Measurements from ENCODE around the gene PLA2R1.

Gene PLA2R1

DNA sequence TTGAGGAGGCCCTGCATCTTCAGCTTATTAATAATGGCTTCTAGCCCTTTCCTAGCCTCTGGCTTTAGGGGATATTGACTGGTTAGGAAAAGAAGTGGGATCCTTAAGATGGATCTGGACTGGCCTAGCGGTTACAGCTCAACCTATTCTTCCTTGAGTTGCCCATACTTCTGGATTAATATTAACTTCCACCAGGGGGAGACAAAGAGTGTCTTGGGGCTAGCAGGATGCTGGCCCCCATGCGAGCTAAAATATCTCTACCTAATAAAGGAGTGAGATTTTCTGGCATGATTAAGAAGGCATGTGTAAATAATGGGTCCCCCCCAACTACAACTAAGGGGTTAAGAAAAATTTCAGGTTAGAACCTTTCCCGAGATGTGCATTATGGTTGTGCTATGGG is 23.2 kb upstream of the PLA2R1 start:
- Histone ChIP-seq H3K79me1 (replicated peaks; ENCODE audit: low read length, poor library complexity, severe bottlenecking) (no peaks in the 10 kb centered on the region), H3K4me3 (ENCODE audit: insufficient read depth in 1 of 2, low read depth in 1 of 2, low read length in 2 of 2) (no peak overlapping the region), H3K27me3 (ENCODE audit: control insufficient read depth in 1 of 2, insufficient read depth in 1 of 2, low read length in 2 of 2) (no peaks in the 10 kb centered on the region), H3K9me3 (ENCODE audit: control insufficient read depth, low read length) (peaks cover 42% of the 10 kb centered on the region), H3K14ac (ENCODE audit: low read length in 2 of 2) (no peak overlapping the region), H3K4me1 (ENCODE audit: control insufficient read depth, insufficient read depth, low read depth, low read length) (no peaks in the 10 kb centered on the region), H2AK5ac (ENCODE audit: low read length, severe bottlenecking) (no peak overlapping the region), H3K36me3 (ENCODE audit: control insufficient read depth in 1 of 2, insufficient read depth in 2 of 2, low read depth in 1 of 2, low read length in 2 of 2) (no peaks in the 10 kb centered on the region), H3K23ac (ENCODE audit: low read length in 2 of 2) (no peak overlapping the region), H2BK15ac (ENCODE audit: low read depth, poor library complexity, severe bottlenecking) (no peak overlapping the region), H4K91ac (ENCODE audit: low read length) (no peak overlapping the region), H2BK5ac (ENCODE audit: low read depth, low read length, poor library complexity, severe bottlenecking) (no peak overlapping the region), H2AFZ (ENCODE audit: low read depth, low read length) (no peak overlapping the region), H4K8ac (ENCODE audit: low read length) (no peak overlapping the region), H3K27ac (ENCODE audit: low read length, poor library complexity, severe bottlenecking) (no peak overlapping the region), H2BK120ac (ENCODE audit: low read depth, low read length) (no peak overlapping the region), H3K4me2 (ENCODE audit: low read length, poor library complexity, severe bottlenecking) (no peak overlapping the region), H3K9ac (ENCODE audit: low read length) (no peak overlapping the region), H2BK12ac (ENCODE audit: low read length in 2 of 2) (no peak overlapping the region), H3K4ac (ENCODE audit: low read depth in 1 of 2, low read length in 2 of 2) (no peak overlapping the region), H3K18ac (ENCODE audit: low read depth in 1 of 2, low read length in 2 of 2) (no peak overlapping the region)
- no peak for DNase-seq
- 100% methylated on average over 1 of the region's 3 CpGs for WGBS

DNA sequence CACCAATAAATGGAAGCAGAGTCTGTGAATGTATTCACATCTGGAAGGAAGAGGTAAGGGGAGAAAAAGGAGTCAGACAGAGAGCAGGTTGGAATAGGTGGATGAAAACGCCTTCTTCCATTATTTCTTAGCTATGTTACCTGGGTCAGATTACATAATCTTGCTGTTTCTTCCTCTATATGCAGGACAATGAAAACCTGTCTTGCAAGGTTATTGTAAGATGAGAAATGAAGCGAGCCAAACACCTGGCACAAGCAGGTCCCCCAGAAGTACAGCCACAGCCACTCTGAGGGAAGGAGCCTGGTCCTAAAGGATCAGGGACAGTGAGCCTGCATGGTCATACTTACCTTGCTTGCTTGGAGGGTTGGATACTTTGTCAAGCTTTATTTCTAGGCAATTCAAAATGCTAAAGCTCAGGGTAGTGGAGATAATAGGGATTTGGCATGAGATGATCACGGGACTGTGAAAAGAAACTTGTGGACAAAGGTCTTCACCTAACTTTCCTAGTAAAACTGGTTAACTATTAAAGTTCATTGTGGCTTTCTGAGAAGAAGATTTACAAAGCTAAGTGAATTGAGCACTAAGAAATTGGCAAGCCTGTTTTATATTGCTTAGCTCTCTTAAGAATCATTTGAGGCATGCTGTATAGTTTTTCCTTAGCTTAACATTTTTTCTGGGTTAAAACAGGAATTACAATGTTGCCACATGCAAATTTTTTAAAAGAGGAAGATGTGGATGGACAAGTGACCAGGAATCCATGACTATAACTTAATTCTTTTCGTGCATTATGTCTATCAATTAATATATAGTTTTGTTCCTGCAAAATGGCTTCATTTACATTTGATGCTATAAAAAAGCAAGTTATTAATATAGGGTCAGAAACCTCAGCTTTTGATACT is 15.7 kb upstream of the PLA2R1 start:
- Histone ChIP-seq H3K18ac (ENCODE audit: low read depth in 1 of 2, low read length in 2 of 2) (no peak overlapping the region), H3K36me3 (ENCODE audit: control insufficient read depth in 1 of 2, insufficient read depth in 2 of 2, low read depth in 1 of 2, low read length in 2 of 2) (no peaks in the 10 kb centered on the region), H3K9ac (ENCODE audit: low read length) (no peak overlapping the region), H2BK12ac (ENCODE audit: low read length in 2 of 2) (no peak overlapping the region), H3K79me1 (replicated peaks; ENCODE audit: low read length, poor library complexity, severe bottlenecking) (no peaks in the 10 kb centered on the region), H3K4ac (ENCODE audit: low read depth in 1 of 2, low read length in 2 of 2) (no peak overlapping the region), H3K14ac (ENCODE audit: low read length in 2 of 2) (no peak overlapping the region), H2BK15ac (ENCODE audit: low read depth, poor library complexity, severe bottlenecking) (no peak overlapping the region), H3K9me3 (ENCODE audit: control insufficient read depth, low read length) (no peaks in the 10 kb centered on the region), H2BK120ac (ENCODE audit: low read depth, low read length) (no peak overlapping the region), H4K91ac (ENCODE audit: low read length) (no peak overlapping the region), H3K23ac (ENCODE audit: low read length in 2 of 2) (no peak overlapping the region), H2BK5ac (ENCODE audit: low read depth, low read length, poor library complexity, severe bottlenecking) (no peak overlapping the region), H3K4me1 (ENCODE audit: control insufficient read depth, insufficient read depth, low read depth, low read length) (peaks cover 6% of the 10 kb centered on the region), H3K27me3 (ENCODE audit: control insufficient read depth in 1 of 2, insufficient read depth in 1 of 2, low read length in 2 of 2) (no peaks in the 10 kb centered on the region), H2AFZ (ENCODE audit: low read depth, low read length) (no peak overlapping the region), H3K27ac (ENCODE audit: low read length, poor library complexity, severe bottlenecking) (no peak overlapping the region), H3K4me2 (ENCODE audit: low read length, poor library complexity, severe bottlenecking) (no peak overlapping the region), H3K4me3 (ENCODE audit: insufficient read depth in 1 of 2, low read depth in 1 of 2, low read length in 2 of 2) (no peak overlapping the region), H4K8ac (ENCODE audit: low read length) (no peak overlapping the region), H2AK5ac (ENCODE audit: low read length, severe bottlenecking) (no peak overlapping the region)
- 100% methylated on average over 2 of the region's 4 CpGs for WGBS
- no peak for DNase-seq

DNA sequence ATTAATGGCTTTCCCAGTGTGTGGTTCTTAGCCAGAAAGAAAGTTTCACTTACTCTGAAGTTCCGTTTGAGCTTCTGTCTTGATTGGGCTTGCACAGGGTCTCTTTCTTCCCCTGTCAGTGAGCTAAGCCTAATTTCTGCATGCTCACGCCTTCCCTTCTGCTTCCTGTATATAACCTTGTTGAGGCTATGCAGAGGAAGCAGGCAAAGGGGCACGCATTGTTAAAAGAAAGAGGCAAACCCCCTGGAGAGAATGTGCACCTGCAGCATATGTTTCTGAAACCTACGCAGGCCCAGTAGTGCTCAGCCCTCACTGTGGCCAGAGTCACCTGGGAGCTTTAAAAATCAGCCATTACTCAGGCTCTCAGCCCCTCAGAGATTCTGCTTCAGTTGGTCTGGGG is 14.5 kb upstream of the PLA2R1 start:
- H2BK120ac ChIP-seq (ENCODE audit: low read depth, low read length), result no peak overlapping the region
- H3K4me3 ChIP-seq (ENCODE audit: insufficient read depth in 1 of 2, low read depth in 1 of 2, low read length in 2 of 2), result no peak overlapping the region
- no peak overlapping the region for H2AFZ ChIP-seq (ENCODE audit: low read depth, low read length)
- H3K23ac ChIP-seq (ENCODE audit: low read length in 2 of 2), result no peak overlapping the region
- no peaks in the 10 kb centered on the region for H3K36me3 ChIP-seq (ENCODE audit: control insufficient read depth in 1 of 2, insufficient read depth in 2 of 2, low read depth in 1 of 2, low read length in 2 of 2)
- H2BK12ac ChIP-seq (ENCODE audit: low read length in 2 of 2), result no peak overlapping the region
- H4K8ac ChIP-seq (ENCODE audit: low read length), result no peak overlapping the region
- no peak overlapping the region for H2AK5ac ChIP-seq (ENCODE audit: low read length, severe bottlenecking)
- DNase-seq, result no peak
- no peak overlapping the region for H4K91ac ChIP-seq (ENCODE audit: low read length)
- H3K18ac ChIP-seq (ENCODE audit: low read depth in 1 of 2, low read length in 2 of 2), result no peak overlapping the region
- H3K4me2 ChIP-seq (ENCODE audit: low read length, poor library complexity, severe bottlenecking), result no peak overlapping the region
- peaks cover 6% of the 10 kb centered on the region for H3K4me1 ChIP-seq (ENCODE audit: control insufficient read depth, insufficient read depth, low read depth, low read length)
- no peak overlapping the region for H3K9ac ChIP-seq (ENCODE audit: low read length)
- no peak overlapping the region for H3K27ac ChIP-seq (ENCODE audit: low read length, poor library complexity, severe bottlenecking)
- no peak overlapping the region for H3K4ac ChIP-seq (ENCODE audit: low read depth in 1 of 2, low read length in 2 of 2)
- H3K27me3 ChIP-seq (ENCODE audit: control insufficient read depth in 1 of 2, insufficient read depth in 1 of 2, low read length in 2 of 2), result no peaks in the 10 kb centered on the region
- H2BK15ac ChIP-seq (ENCODE audit: low read depth, poor library complexity, severe bottlenecking), result no peak overlapping the region
- no peak overlapping the region for H3K14ac ChIP-seq (ENCODE audit: low read length in 2 of 2)
- no peak overlapping the region for H2BK5ac ChIP-seq (ENCODE audit: low read depth, low read length, poor library complexity, severe bottlenecking)
- WGBS, result 87% methylated on average over 4 of the region's 4 CpGs
- H3K79me1 ChIP-seq (replicated peaks; ENCODE audit: low read length, poor library complexity, severe bottlenecking), result no peaks in the 10 kb centered on the region
- H3K9me3 ChIP-seq (ENCODE audit: control insufficient read depth, low read length), result no peaks in the 10 kb centered on the region

DNA sequence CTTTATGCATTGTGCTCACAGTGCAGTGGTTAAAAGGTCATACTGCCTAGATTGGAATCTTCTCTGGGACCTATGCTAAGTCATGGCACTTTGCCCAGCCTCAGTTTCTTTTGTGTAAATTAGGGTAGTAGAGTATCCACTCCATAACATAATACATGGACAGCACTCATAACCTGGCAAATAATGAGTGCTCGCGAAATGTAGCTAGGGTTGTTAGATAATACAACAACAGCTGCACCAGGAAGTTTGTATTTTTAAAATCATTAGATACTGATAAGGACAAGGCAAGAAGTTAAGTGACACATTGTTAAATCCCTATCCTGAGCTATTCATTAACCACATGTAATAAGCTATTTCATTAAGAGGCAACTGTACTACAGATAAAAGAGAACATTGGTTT is 13.8 kb upstream of the PLA2R1 start:
- no peak overlapping the region for H3K9ac ChIP-seq (ENCODE audit: low read length)
- H2BK5ac ChIP-seq (ENCODE audit: low read depth, low read length, poor library complexity, severe bottlenecking), result no peak overlapping the region
- H3K36me3 ChIP-seq (ENCODE audit: control insufficient read depth in 1 of 2, insufficient read depth in 2 of 2, low read depth in 1 of 2, low read length in 2 of 2), result no peaks in the 10 kb centered on the region
- no peaks in the 10 kb centered on the region for H3K79me1 ChIP-seq (replicated peaks; ENCODE audit: low read length, poor library complexity, severe bottlenecking)
- no CpG with 5 or more reads among the region's 2 CpGs for WGBS
- peaks cover 6% of the 10 kb centered on the region for H3K4me1 ChIP-seq (ENCODE audit: control insufficient read depth, insufficient read depth, low read depth, low read length)
- no peaks in the 10 kb centered on the region for H3K9me3 ChIP-seq (ENCODE audit: control insufficient read depth, low read length)
- H2AFZ ChIP-seq (ENCODE audit: low read depth, low read length), result no peak overlapping the region
- peak overlapping the region; percentile 39 for H2AK5ac ChIP-seq (ENCODE audit: low read length, severe bottlenecking)
- no peak overlapping the region for H2BK120ac ChIP-seq (ENCODE audit: low read depth, low read length)
- H3K14ac ChIP-seq (ENCODE audit: low read length in 2 of 2), result no peak overlapping the region
- no peak overlapping the region for H2BK12ac ChIP-seq (ENCODE audit: low read length in 2 of 2)
- no peaks in the 10 kb centered on the region for H3K27me3 ChIP-seq (ENCODE audit: control insufficient read depth in 1 of 2, insufficient read depth in 1 of 2, low read length in 2 of 2)
- no peak overlapping the region for H3K23ac ChIP-seq (ENCODE audit: low read length in 2 of 2)
- H4K8ac ChIP-seq (ENCODE audit: low read length), result no peak overlapping the region
- DNase-seq, result no peak
- no peak overlapping the region for H3K4me2 ChIP-seq (ENCODE audit: low read length, poor library complexity, severe bottlenecking)
- H3K27ac ChIP-seq (ENCODE audit: low read length, poor library complexity, severe bottlenecking), result no peak overlapping the region
- H3K4ac ChIP-seq (ENCODE audit: low read depth in 1 of 2, low read length in 2 of 2), result no peak overlapping the region
- H2BK15ac ChIP-seq (ENCODE audit: low read depth, poor library complexity, severe bottlenecking), result no peak overlapping the region
- H3K4me3 ChIP-seq (ENCODE audit: insufficient read depth in 1 of 2, low read depth in 1 of 2, low read length in 2 of 2), result no peak overlapping the region
- H3K18ac ChIP-seq (ENCODE audit: low read depth in 1 of 2, low read length in 2 of 2), result no peak overlapping the region
- H4K91ac ChIP-seq (ENCODE audit: low read length), result no peak overlapping the region
